Activated naive CD8-positive, alpha-beta T cell treated with anti-CD3 and anti-CD28 coated beads, Interleukin-2, amount 10 ng/mL, durations not matched to agents 7 days and 5 days (primary cell): ENCODE data around the gene SIAE. TPM values are rescaled to one million over a fixed set of nuclear protein-coding genes. Genes with fewer than 3 reads are reported as not detected.

ENCODE experiments used
- ATAC-seq: fragments of 150-1000 bp; cut with Tn5 transposase; one replicate; pipeline ENCODE4 v1.10.0; 2021; ENCODE audit warnings: low read depth, moderate library complexity
- POLR2A ChIA-PET: fragments of 350-600 bp; sonication (Branson Sonifier 250); formaldehyde crosslinking; loops from one replicate; lab custom pipeline; 2021; ENCODE audit warnings: antibody characterized with exemption; lab: Charles Lee
- DNase-seq: peaks from one replicate; pipeline ENCODE4 v3.0.0; 2021
- H3K27ac Mint-ChIP-seq: one replicate; pipeline ENCODE4 v1.8.0; 2022; ENCODE audit warnings: mild to moderate bottlenecking, mixed read lengths
- H3K27me3 Mint-ChIP-seq: one replicate; pipeline ENCODE4 v1.8.0; 2022; ENCODE audit warnings: mild to moderate bottlenecking, moderate library complexity, mixed read lengths
- H3K36me3 Mint-ChIP-seq: one replicate; pipeline ENCODE4 v1.8.0; 2021; ENCODE audit warnings: mild to moderate bottlenecking, mixed read lengths
- H3K4me1 Mint-ChIP-seq: one replicate; pipeline ENCODE4 v1.8.0; 2021; ENCODE audit warnings: mixed read lengths
- H3K4me3 Mint-ChIP-seq: one replicate; pipeline ENCODE4 v1.8.0; 2022; ENCODE audit warnings: mild to moderate bottlenecking, moderate library complexity, mixed read lengths
- H3K9me3 Mint-ChIP-seq: one replicate; pipeline ENCODE4 v1.8.0; 2021; ENCODE audit warnings: mixed read lengths
- total RNA-seq, 2 experiments: library from RNA; stranded (reverse); gene quantifications; one replicate each; pipeline ENCODE4 v1.2.3, GENCODE V29; 2021

The SIAE gene
- total RNA-seq, 2 experiments from 2014 or later, result 4.4 to 5.2 TPM

GRCh38 chr11:124633355-124633754 is 40.2 kb downstream of the SIAE start:
- ATAC-seq (no peak), DNase-seq (no peak)
- Mint-ChIP-seq H3K27ac (no peak overlapping the region), H3K36me3 (peaks cover 39% of the 10 kb centered on the region), H3K4me3 (no peak overlapping the region), H3K9me3 (no peaks in the 10 kb centered on the region), H3K27me3 (no peaks in the 10 kb centered on the region), H3K4me1 (peaks cover 5% of the 10 kb centered on the region)
- POLR2A ChIA-PET, result no interaction called here

DNA sequence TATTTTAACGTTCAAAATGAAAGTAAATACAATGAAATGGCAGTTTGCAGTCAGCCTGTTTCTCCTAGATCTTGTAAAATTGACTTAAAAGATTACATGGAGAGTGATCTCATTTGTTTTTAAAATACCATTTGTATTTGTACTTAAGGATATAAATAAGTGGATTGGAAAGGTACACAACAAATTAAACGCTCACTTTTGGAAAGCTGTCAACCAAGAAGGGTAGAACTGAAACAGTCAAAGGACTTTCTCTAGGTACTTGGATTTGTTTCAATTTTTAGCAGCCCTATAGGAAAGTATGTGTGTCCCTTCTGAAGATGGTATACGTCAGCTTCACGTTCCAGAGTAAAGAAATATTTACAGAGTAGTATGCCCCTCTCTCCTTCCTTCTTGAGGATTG is 43.6 kb downstream of the SIAE start:
- POLR2A ChIA-PET, result no interaction called here
- H3K4me1 Mint-ChIP-seq, result peaks cover 7% of the 10 kb centered on the region
- H3K27me3 Mint-ChIP-seq, result no peaks in the 10 kb centered on the region
- H3K4me3 Mint-ChIP-seq, result no peak overlapping the region
- no peak for DNase-seq
- ATAC-seq, result no peak
- H3K27ac Mint-ChIP-seq, result no peak overlapping the region
- peaks cover 36% of the 10 kb centered on the region for H3K36me3 Mint-ChIP-seq
- H3K9me3 Mint-ChIP-seq, result no peaks in the 10 kb centered on the region

DNA sequence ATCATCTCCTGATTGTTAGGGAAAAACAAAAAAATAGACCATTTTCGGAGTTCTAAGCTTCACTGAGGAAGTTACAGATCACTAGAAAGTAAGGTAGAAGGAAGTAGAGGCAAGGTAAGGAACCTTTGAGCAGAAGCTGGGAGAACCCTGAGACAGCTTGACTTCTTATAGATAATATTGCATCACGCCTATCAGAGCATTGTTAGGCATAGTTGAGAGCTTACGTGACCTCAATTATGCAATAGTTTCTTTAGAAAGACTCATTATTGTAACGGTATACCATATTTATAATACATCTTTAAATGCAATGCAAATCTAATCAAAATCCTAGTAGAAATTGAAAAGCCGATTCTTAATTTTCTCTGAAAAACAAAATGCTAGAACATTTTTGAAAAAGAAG is 46.0 kb downstream of the SIAE start:
- Mint-ChIP-seq H3K4me3 (no peak overlapping the region), H3K27me3 (no peaks in the 10 kb centered on the region), H3K9me3 (no peaks in the 10 kb centered on the region), H3K36me3 (peaks cover 34% of the 10 kb centered on the region), H3K27ac (no peak overlapping the region), H3K4me1 (peaks cover 18% of the 10 kb centered on the region)
- no peak for ATAC-seq
- DNase-seq, result no peak
- POLR2A ChIA-PET, result no interaction called here

DNA sequence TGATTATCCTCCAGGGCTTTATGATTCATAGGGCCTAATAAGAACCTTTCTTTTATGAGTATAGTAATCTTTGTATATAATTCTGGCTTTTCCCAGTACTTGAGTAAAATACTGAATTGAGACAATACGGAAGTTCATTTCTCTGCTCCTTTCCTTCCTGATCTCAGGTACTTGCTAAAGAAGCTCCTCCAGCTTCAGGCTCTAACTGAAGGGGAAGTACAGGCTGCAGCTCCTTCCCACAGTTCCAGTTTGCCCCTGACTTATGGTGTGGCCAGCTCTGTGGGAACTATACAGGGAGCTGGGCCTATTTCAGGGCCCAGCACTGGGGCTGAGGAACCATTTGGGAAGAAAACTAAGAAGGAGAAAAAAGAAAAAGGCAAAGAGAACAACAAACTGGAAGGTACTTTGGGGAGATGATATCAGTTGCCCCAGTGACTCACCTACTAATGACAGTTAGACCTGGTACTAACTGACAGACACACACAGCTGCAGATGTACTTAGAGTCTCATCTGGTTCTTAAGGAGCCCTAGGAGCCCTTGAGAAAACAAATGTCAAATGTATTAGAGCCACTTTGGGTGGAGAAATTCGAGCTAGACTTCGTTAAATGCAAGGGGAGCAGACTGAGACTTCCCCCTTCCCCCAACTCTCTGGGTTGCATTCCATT is 47.9 kb downstream of the SIAE start:
- peaks cover 18% of the 10 kb centered on the region for H3K4me1 Mint-ChIP-seq
- H3K27ac Mint-ChIP-seq, result no peak overlapping the region

GRCh38 chr11:124623861-124624525 is 49.5 kb downstream of the SIAE start:
- no peak for DNase-seq
- no peaks in the 10 kb centered on the region for H3K9me3 Mint-ChIP-seq
- H3K36me3 Mint-ChIP-seq, result peaks cover 17% of the 10 kb centered on the region
- peak overlapping the region; percentile 97 for H3K4me3 Mint-ChIP-seq
- no peak for ATAC-seq
- peaks cover 16% of the 10 kb centered on the region for H3K4me1 Mint-ChIP-seq
- H3K27me3 Mint-ChIP-seq, result peaks cover 2% of the 10 kb centered on the region
- peak overlapping the region; percentile 95 for H3K27ac Mint-ChIP-seq
- POLR2A ChIA-PET, result no interaction called here

More for the DNA sequence above, 47.9 kb downstream of the SIAE start:
- ATAC-seq, result no peak
- Mint-ChIP-seq H3K27me3 (peaks cover 2% of the 10 kb centered on the region), H3K36me3 (peaks cover 22% of the 10 kb centered on the region), H3K4me3 (no peak overlapping the region), H3K9me3 (no peaks in the 10 kb centered on the region)
- no peak for DNase-seq
- POLR2A ChIA-PET, result no interaction called here

DNA sequence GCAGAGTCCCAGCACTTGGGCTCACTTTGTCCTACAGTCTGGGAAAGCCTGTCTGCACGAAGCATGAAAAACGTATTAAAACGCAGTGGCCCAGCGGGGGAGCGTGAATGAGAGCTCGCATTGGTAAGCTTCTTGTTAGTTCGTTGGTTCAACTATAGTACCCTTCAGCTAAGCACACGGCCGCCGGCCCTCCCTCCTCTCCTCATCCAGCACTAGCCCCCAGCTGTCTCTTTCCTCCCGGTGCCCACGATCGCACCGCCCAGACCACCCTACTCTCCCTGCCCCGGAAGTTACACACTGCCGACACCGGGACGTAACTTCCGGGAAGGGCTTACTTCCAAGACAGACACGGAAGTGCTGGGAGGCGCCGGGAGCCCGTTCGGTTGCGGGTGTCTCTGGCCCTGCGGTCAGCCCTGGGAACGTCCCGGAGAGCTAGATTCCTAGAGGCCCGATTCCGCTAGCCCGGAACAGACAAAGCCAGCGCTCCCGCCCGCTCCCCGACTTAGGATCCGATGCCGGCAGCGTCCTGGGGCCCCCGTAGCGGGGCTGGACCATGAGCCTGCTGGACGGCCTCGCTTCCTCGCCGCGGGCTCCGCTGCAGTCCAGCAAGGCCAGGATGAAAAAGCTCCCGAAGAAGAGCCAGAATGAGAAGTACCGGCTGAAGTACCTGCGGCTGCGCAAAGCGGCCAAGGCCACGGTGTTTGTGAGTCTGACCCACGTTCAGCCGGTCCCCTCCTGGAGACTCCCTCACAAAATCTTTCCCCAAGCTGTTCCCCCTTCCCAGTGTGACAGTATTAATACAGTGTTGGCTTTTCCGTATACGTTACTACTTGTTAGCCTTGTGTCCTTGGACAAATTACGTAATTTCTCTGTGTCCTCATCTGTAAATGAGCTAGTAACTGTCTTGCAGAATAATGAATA is 50.7 kb downstream of the SIAE start, which contains the start of gene TBRG1:
TSS of gene TBRG1 (plus strand) at position 334 of the 921 bp plus-strand sequence. CDS start at position 554, 220 bp downstream.
- Mint-ChIP-seq H3K36me3 (peaks cover 12% of the 10 kb centered on the region), H3K9me3 (no peaks in the 10 kb centered on the region), H3K4me3 (peak within 1 kb of the TSS; percentile 97), H3K4me1 (peaks cover 13% of the 10 kb centered on the region), H3K27ac (peak within 1 kb of the TSS; percentile 95), H3K27me3 (peaks cover 2% of the 10 kb centered on the region)
- ATAC-seq, result peak; percentile 98
- POLR2A ChIA-PET, result interaction anchor here (0.6 to 1.6 kb wide), 6 partner anchors 9 to 177 kb away, joined by 3 to 6 read pairs (median 3); partner anchors contain the start of gene MSANTD2
- peak; percentile 79 for DNase-seq

- H3K27me3 Mint-ChIP-seq, result peaks cover 4% of the 10 kb centered on the region
- H3K36me3 Mint-ChIP-seq, result no peaks in the 10 kb centered on the region
- DNase-seq (no peak), ATAC-seq (no peak)
- H3K4me1 Mint-ChIP-seq, result peaks cover 6% of the 10 kb centered on the region
- POLR2A ChIA-PET, result no interaction called here
- no peak overlapping the region for H3K4me3 Mint-ChIP-seq
- H3K27ac Mint-ChIP-seq, result no peak overlapping the region
- H3K9me3 Mint-ChIP-seq, result no peaks in the 10 kb centered on the region
These were observed 54.7 kb downstream of the SIAE start for GRCh38 chr11:124618863-124619262.

DNA sequence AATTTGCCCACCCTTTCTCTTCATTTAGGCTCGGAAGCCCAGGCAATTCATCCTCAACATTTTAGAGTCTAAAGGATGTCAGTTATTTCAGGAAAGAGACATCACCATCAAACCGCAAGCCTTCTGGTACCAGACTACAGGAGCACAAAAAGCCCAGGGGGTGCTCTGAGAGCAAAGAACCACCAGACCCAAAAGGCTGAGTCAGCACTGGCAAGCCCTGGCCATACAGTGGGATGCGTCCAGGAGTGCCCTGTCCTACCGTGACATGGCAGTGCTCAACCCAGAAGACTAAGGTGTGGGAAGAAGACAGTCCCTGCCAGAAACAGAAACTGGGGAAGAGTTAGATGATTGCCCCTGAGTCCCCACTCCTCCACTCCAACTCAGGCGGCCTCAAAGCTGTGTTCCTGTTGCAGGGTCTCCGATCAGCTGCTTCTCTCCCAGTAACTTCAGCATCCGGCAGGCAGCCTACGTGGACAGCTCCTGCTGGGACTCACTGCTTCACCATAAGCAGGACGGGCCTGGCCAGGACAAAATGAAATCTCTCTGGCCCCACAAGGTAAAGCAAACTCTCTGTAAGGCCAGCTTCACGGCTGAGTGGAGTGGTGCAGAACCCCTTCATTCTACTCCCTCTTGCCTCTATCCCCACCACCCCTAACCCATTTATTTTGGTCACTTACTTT is 60.8 kb downstream of the SIAE start:
- Mint-ChIP-seq H3K36me3 (no peaks in the 10 kb centered on the region), H3K4me1 (peaks cover 12% of the 10 kb centered on the region), H3K27me3 (peaks cover 5% of the 10 kb centered on the region), H3K9me3 (no peaks in the 10 kb centered on the region), H3K4me3 (no peak overlapping the region), H3K27ac (no peak overlapping the region)
- no peak for DNase-seq
- no peak for ATAC-seq
- POLR2A ChIA-PET, result interaction anchor here (1.3 to 1.7 kb wide), 2 partner anchors 10 to 26 kb away, joined by 3 read pairs; no protein-coding TSS in a partner anchor

- POLR2A ChIA-PET, result interaction anchor here (0.7 to 1.7 kb wide), 4 partner anchors 10 to 496 kb away, joined by 3 to 5 read pairs (median 4); partner anchors contain the start of gene TBRG1
- ATAC-seq (peak; percentile 99), DNase-seq (peak; percentile 34)
- peaks cover 5% of the 10 kb centered on the region for H3K27me3 Mint-ChIP-seq
- peaks cover 12% of the 10 kb centered on the region for H3K4me1 Mint-ChIP-seq
- no peak overlapping the region for H3K4me3 Mint-ChIP-seq
- H3K9me3 Mint-ChIP-seq, result no peaks in the 10 kb centered on the region
- H3K27ac Mint-ChIP-seq, result peak overlapping the region; percentile 57
- H3K36me3 Mint-ChIP-seq, result no peaks in the 10 kb centered on the region
These were observed 61.5 kb downstream of the SIAE start for GRCh38 chr11:124612045-124612444.

DNA sequence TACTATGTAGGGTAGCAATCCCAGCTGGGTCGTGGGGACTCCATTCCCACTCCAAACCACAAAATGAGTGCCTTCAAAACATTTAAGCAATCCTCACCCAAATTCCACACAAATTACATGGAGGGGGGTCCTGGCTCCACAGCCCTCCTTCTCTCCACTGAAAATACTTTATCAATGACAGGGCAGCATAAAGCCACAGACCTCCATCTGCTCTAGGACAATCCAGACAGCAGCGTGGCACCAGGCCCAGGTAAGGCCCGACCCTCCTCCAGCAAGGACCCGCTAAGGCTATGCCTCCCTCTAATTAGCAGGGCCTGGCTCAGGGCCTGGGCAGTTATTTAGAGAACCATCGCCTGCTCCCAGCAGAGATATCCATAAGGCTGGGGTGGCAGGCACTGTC is 62.5 kb downstream of the SIAE start, which contains the start of gene PANX3:
TSS of gene PANX3 (plus strand) at position 365 of the 400 bp plus-strand sequence. CDS start 129 bp downstream, outside the sequence.
- no peak for DNase-seq
- Mint-ChIP-seq H3K27me3 (peaks cover 5% of the 10 kb centered on the region), H3K36me3 (no peaks in the 10 kb centered on the region), H3K4me3 (no peak within 1 kb of the TSS), H3K27ac (peak within 1 kb of the TSS; percentile 57), H3K4me1 (peaks cover 12% of the 10 kb centered on the region), H3K9me3 (no peaks in the 10 kb centered on the region)
- POLR2A ChIA-PET, result no interaction called here
- no peak for ATAC-seq

DNA sequence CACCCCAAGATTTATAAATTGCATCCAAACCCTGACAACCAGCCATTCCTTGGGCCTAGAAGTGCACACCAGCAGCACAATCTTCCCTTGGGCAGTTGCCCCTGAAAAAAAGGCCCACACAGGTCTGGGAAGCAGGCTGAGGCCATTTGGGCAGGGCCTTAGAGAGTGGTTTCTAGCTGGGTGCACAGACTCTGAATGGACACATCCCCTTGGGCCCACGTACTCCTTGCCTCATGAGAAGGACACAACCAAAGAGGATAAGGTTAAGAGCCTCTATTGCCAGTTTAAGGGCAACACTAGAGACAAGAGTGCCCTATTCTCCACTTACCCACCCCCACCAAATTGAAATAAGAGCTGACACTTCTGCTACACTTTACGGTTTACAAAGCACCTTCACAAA is 63.2 kb downstream of the SIAE start:
- Mint-ChIP-seq H3K27me3 (peaks cover 5% of the 10 kb centered on the region), H3K36me3 (no peaks in the 10 kb centered on the region), H3K9me3 (no peaks in the 10 kb centered on the region), H3K27ac (no peak overlapping the region), H3K4me1 (peaks cover 15% of the 10 kb centered on the region), H3K4me3 (no peak overlapping the region)
- DNase-seq, result no peak
- no peak for ATAC-seq
- POLR2A ChIA-PET, result no interaction called here

DNA sequence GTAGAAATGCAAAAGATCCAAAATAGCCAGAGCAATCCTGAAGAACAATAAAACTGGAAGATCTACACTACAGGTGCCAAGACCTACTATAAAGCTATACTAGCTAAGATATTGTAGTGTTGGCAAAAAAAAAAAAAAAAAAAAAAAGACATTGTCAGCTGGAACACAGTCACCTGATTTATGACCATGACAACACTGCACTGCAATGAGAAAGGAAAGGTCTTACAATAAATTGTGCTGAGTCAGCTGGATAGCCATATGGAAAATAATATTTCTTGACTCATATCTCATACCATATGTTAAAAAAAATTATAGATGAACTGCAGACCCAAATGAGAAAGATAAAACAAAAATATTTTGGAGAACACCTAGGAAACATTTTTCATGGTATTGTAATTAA is 65.4 kb downstream of the SIAE start:
- Mint-ChIP-seq H3K27me3 (no peaks in the 10 kb centered on the region), H3K36me3 (no peaks in the 10 kb centered on the region), H3K4me1 (peaks cover 15% of the 10 kb centered on the region), H3K4me3 (no peak overlapping the region), H3K9me3 (no peaks in the 10 kb centered on the region), H3K27ac (no peak overlapping the region)
- no peak for ATAC-seq
- no peak for DNase-seq
- POLR2A ChIA-PET, result no interaction called here
